Choroid plexus epithelial cell (primary cell): ENCODE results near the gene ATN1.

Experiments
- DNase-seq: peaks from one replicate; pipeline ENCODE4 v3.0.0-alpha.2; 2010; ENCODE audit warnings: low read depth
- H3K4me3 ChIP-seq: 2 replicates; pipeline ENCODE4 v1.5.1; 2011; ENCODE audit warnings: low read depth, mild to moderate bottlenecking, control low read depth, low read length, moderate library complexity
- TF ChIP-seq, protein P1 (sequence below): conservative IDR thresholded peaks from 2 replicates; pipeline ENCODE4 v1.5.1; 2011; ENCODE audit warnings: low read depth, mild to moderate bottlenecking, control low read depth, inconsistent platforms, low read length, moderate library complexity

ATN1 gene

GRCh38 chr12:6937481-6938352, 10.0 kb downstream of the ATN1 start:
- TF ChIP-seq, protein P1, sequence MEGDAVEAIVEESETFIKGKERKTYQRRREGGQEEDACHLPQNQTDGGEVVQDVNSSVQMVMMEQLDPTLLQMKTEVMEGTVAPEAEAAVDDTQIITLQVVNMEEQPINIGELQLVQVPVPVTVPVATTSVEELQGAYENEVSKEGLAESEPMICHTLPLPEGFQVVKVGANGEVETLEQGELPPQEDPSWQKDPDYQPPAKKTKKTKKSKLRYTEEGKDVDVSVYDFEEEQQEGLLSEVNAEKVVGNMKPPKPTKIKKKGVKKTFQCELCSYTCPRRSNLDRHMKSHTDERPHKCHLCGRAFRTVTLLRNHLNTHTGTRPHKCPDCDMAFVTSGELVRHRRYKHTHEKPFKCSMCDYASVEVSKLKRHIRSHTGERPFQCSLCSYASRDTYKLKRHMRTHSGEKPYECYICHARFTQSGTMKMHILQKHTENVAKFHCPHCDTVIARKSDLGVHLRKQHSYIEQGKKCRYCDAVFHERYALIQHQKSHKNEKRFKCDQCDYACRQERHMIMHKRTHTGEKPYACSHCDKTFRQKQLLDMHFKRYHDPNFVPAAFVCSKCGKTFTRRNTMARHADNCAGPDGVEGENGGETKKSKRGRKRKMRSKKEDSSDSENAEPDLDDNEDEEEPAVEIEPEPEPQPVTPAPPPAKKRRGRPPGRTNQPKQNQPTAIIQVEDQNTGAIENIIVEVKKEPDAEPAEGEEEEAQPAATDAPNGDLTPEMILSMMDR: peak; percentile 91
- DNase-seq: peak; percentile 96
- peak overlapping the region; percentile 74 for H3K4me3 ChIP-seq

DNA sequence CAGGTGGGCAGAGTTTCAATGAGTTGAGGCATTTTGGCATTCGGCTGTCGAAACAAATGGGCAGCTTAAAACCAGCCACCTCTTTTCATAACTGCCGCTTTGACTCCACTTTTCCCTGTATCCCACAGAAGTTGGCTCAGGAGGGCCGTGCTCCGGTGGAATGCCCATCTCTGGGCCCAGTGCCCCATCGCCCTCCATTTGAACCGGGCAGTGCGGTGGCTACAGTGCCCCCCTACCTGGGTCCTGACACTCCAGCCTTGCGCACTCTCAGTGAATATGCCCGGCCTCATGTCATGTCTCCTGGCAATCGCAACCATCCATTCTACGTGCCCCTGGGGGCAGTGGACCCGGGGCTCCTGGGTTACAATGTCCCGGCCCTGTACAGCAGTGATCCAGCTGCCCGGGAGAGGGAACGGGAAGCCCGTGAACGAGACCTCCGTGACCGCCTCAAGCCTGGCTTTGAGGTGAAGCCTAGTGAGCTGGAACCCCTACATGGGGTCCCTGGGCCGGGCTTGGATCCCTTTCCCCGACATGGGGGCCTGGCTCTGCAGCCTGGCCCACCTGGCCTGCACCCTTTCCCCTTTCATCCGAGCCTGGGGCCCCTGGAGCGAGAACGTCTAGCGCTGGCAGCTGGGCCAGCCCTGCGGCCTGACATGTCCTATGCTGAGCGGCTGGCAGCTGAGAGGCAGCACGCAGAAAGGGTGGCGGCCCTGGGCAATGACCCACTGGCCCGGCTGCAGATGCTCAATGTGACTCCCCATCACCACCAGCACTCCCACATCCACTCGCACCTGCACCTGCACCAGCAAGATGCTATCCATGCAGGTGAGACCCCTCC, 10.8 kb downstream of the ATN1 start:
- TF ChIP-seq, protein P1: no peak
- DNase-seq: no peak
- H3K4me3 ChIP-seq: peak overlapping the region; percentile 74

DNA sequence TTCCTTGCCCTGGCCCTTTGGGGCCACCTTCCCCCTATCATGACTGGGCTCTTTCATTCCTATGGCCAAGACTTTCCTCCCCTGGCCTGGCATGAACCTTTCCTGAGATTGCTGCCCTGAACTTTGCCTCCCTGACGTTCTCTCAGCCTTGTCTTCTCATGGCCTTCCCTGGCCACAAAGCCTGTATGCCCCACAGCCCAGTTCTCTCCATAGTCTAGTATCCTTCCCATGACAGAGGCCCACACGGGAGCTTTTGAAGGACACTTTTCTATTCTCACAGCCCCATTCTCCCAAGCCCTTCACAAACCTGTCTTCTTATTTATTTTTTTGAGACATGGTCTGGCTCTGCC, 11.4 kb downstream of the ATN1 start:
- TF ChIP-seq, protein P1: no peak
- no peak for DNase-seq
- no peak overlapping the region for H3K4me3 ChIP-seq

DNA sequence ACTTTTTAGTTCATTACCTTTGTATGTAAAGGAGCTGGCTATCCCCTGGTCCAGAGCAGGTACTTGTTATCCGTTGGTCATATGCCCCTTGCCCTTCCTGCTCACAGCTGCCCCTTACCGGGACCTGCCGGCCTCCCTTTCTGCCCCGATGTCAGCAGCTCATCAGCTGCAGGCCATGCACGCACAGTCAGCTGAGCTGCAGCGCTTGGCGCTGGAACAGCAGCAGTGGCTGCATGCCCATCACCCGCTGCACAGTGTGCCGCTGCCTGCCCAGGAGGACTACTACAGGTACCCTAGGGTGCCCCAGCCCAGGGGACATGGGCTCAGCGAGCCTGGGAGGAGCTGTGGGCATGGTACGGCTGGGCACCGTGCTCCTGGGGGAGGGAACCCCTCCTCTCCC, 13.5 kb downstream of the ATN1 start:
- TF ChIP-seq, protein P1: no peak
- no peak overlapping the region for H3K4me3 ChIP-seq
- no peak for DNase-seq

DNA sequence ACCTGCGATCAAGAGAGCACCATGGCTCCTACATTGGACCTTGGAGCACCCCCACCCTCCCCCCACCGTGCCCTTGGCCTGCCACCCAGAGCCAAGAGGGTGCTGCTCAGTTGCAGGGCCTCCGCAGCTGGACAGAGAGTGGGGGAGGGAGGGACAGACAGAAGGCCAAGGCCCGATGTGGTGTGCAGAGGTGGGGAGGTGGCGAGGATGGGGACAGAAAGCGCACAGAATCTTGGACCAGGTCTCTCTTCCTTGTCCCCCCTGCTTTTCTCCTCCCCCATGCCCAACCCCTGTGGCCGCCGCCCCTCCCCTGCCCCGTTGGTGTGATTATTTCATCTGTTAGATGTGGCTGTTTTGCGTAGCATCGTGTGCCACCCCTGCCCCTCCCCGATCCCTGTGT, 14.0 kb downstream of the ATN1 start:
- TF ChIP-seq, protein P1: no peak

GRCh38 chr12:6942331-6942665, 14.5 kb downstream of the ATN1 start:
- TF ChIP-seq, protein P1: no peak
- H3K4me3 ChIP-seq: no peak overlapping the region
- DNase-seq: no peak

More for the DNA sequence above, 14.0 kb downstream of the ATN1 start:
- no peak overlapping the region for H3K4me3 ChIP-seq
- no peak for DNase-seq

DNA sequence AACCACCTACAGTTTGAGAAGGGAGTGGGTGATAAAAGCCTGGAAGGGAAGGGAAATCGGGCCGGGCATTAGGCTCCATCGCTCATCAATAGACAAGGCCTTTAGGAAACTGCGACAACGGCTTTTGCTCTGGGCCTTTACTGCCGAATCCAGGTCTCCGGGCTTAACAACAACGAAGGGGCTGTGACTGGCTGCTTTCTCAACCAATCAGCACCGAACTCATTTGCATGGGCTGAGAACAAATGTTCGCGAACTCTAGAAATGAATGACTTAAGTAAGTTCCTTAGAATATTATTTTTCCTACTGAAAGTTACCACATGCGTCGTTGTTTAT, 15.6 kb downstream of the ATN1 start:
- H3K4me3 ChIP-seq: peak overlapping the region; percentile 86
- TF ChIP-seq, protein P1: no peak
- DNase-seq: peak; percentile 98
